K562 (cell line): Measurements from ENCODE around the gene TMC1. TPM values are rescaled to one million over a fixed set of nuclear protein-coding genes. Genes with fewer than 3 reads are reported as not detected.

ENCODE experiments used
- ATAC-seq: fragments of 200-7000 bp; cut with Tn5 transposase; 3 replicates; pipeline ENCODE4 v1.9.1; 2020; ENCODE audit warnings: moderate library complexity
- BruUV-seq: library from RNA; stranded (reverse); fragments of 400-500 nt; replicated peaks from 2 replicates; lab custom pipeline; 2021; lab: Mats Ljungman, UMichigan
- CTCF ChIA-PET: fragments of 300-600 bp; formaldehyde crosslinking; extraction: SDS; loops from one replicate; lab custom pipeline; 2021; ENCODE audit warnings: low intra/inter-chr PET ratio; lab: Yijun Ruan, JAX
- POLR2A ChIA-PET: fragments of 300-600, 350-650 bp; sonication (Branson Sonifier 250); formaldehyde crosslinking; extraction: SDS; loops from one replicate; lab custom pipeline; 2021; ENCODE audit warnings: antibody characterized with exemption, inconsistent platforms; lab: Yijun Ruan, JAX
- DNase-seq, 4 experiments: peaks; one replicate each; pipeline versions ENCODE4 v3.0.0 to v3.0.0-alpha.2; 2011 to 2018; ENCODE audit warnings: low spot score in 3 of 4, mixed read lengths in 3 of 4; ENCODE audit errors: extremely low read depth in 1 of 4
- FAIRE-seq: peaks from 2 replicates; lab custom pipeline; 2011; peaks lifted over from hg19 to GRCh38; lab: Jason Lieb, UNC
- H2AFZ ChIP-seq: 2 replicates; pipeline ENCODE4 v1.6.0; 2011; ENCODE audit warnings: low read depth, low read length, control low read depth, inconsistent platforms
- H3K27ac ChIP-seq: fragments of 200-600 bp; 3 replicates; pipeline ENCODE4 v1.8.0; 2011; ENCODE audit warnings: low read depth, mild to moderate bottlenecking, control low read depth, inconsistent platforms, low read length, moderate library complexity, mixed read lengths; ENCODE audit errors: extremely low read depth
- H3K27me3 ChIP-seq, 2 experiments: fragments of 300-600 bp in 1 of 2; 2 replicates in 1 of 2; 3 replicates in 1 of 2; pipeline versions ENCODE4 v1.6.0 to v1.8.0; 2011; ENCODE audit warnings: inconsistent platforms in 2 of 2, low read length in 2 of 2, mild to moderate bottlenecking in 1 of 2, mixed read lengths in 1 of 2, moderate library complexity in 1 of 2; ENCODE audit not compliant: control insufficient read depth in 2 of 2, insufficient read depth in 2 of 2
- H3K36me3 ChIP-seq: fragments of 300-600 bp; 3 replicates; pipeline ENCODE4 v1.8.0; 2011; ENCODE audit warnings: mild to moderate bottlenecking, low read length, inconsistent platforms; ENCODE audit not compliant: control insufficient read depth, insufficient read depth
- H3K4me1 ChIP-seq, 2 experiments: fragments of 200-600 bp in 1 of 2; replicated peaks in 1 of 2; 2 replicates in 1 of 2; 3 replicates in 1 of 2; pipeline versions ENCODE4 v1.5.1 to v1.8.0; 2011; ENCODE audit warnings: inconsistent platforms in 2 of 2, low read length in 2 of 2, mild to moderate bottlenecking in 1 of 2, mixed read lengths in 1 of 2, moderate library complexity in 1 of 2; ENCODE audit not compliant: control insufficient read depth in 2 of 2, insufficient read depth in 2 of 2
- H3K4me2 ChIP-seq: 2 replicates; pipeline ENCODE4 v1.6.1; 2011; ENCODE audit warnings: low read length, control low read depth, inconsistent platforms, mixed read lengths; ENCODE audit not compliant: insufficient read depth
- H3K4me3 ChIP-seq: fragments of 200-600 bp; sonication (generic), shearing (Covaris generic); 2 replicates; pipeline ENCODE4 v1.5.1; 2016; ENCODE audit warnings: control low read depth, inconsistent platforms
- H3K79me2 ChIP-seq: fragments of 200-600 bp; 3 replicates; pipeline ENCODE4 v1.8.0; 2011; ENCODE audit warnings: low read length, inconsistent platforms; ENCODE audit not compliant: control insufficient read depth, insufficient read depth
- H3K9ac ChIP-seq, 2 experiments: 2 replicates each; pipeline versions ENCODE4 v1.6.0 to v1.6.1; 2011; ENCODE audit warnings: low read depth in 2 of 2, low read length in 2 of 2, control low read depth in 1 of 2, inconsistent platforms in 1 of 2, mild to moderate bottlenecking in 1 of 2, mixed read lengths in 1 of 2; ENCODE audit not compliant: insufficient read depth in 1 of 2
- H3K9me1 ChIP-seq: one replicate; pipeline ENCODE4 v1.6.0; 2011; ENCODE audit warnings: inconsistent platforms, mild to moderate bottlenecking, low read length, moderate library complexity; ENCODE audit not compliant: control insufficient read depth, insufficient read depth
- H3K9me3 ChIP-seq: replicated peaks from 2 replicates; pipeline ENCODE4 v1.5.1; 2011; ENCODE audit warnings: low read depth, low read length, inconsistent platforms; ENCODE audit not compliant: control insufficient read depth, insufficient read depth
- H4K20me1 ChIP-seq: replicated peaks from 2 replicates; pipeline ENCODE4 v1.6.1; 2011; ENCODE audit warnings: low read length, inconsistent platforms, mixed read lengths; ENCODE audit not compliant: control insufficient read depth, insufficient read depth
- ATF4 ChIP-seq: fragments of 450-650 bp; formaldehyde crosslinking; IDR thresholded peaks from 2 replicates; pipeline ENCODE4 v1.4.0; 2022; ENCODE audit warnings: mild to moderate bottlenecking, moderate library complexity
- DNMT1 ChIP-seq: fragments of 450-650 bp; IDR thresholded peaks from 2 replicates; pipeline ENCODE4 v1.6.1; 2016; ENCODE audit warnings: antibody characterized with exemption, mild to moderate bottlenecking
- MTA2 ChIP-seq: fragments of 450-650 bp; IDR thresholded peaks from 2 replicates; pipeline ENCODE4 v1.6.1; 2016; ENCODE audit warnings: low read depth
- NUFIP1 ChIP-seq: fragments of 450-650 bp; IDR thresholded peaks from 2 replicates; pipeline ENCODE4 v1.6.1; 2018; ENCODE audit not compliant: partially characterized antibody
- SIN3A ChIP-seq, 2 experiments: fragments of 150-350 bp in 1 of 2; IDR thresholded peaks; 2 replicates each; pipeline ENCODE4 v1.6.1; 2011 to 2016; ENCODE audit warnings: borderline replicate concordance in 2 of 2, low read depth in 2 of 2, low read length in 2 of 2, mild to moderate bottlenecking in 2 of 2, moderate library complexity in 2 of 2; ENCODE audit not compliant: control insufficient read depth in 1 of 2
- TAF1 ChIP-seq: IDR thresholded peaks from 2 replicates; pipeline ENCODE4 v1.6.1; 2011; ENCODE audit warnings: mild to moderate bottlenecking, low read length, moderate library complexity; ENCODE audit not compliant: insufficient read depth, control insufficient read depth, severe bottlenecking; ENCODE audit errors: extremely low read depth
- WGBS: fragments of 100-300 bp; shearing (Covaris generic); methylation state at CpG from one replicate; pipeline ENCODE4 v1.1.6; 2016; ENCODE audit warnings: low coverage, mixed read lengths; ENCODE audit not compliant: insufficient coverage; ENCODE audit errors: missing lambda C conversion rate; 5-methylcytosine and 5-hydroxymethylcytosine counted together
- in situ Hi-C: fragments of 300-500 bp; cut with MboI; formaldehyde crosslinking; loops from 4 replicates; pipeline ENCODE4 v1.15.0; 2018; ENCODE audit warnings: inconsistent platforms, mixed read lengths
- intact Hi-C: fragments of 100-400 bp; cut with micrococcal nuclease; formaldehyde crosslinking; loops from 2 replicates; pipeline ENCODE4 v1.14.2; 2022
- polyA plus RNA-seq, 8 experiments: library from polyadenylated mRNA; depleted of rRNA in 4 of 8; stranded (reverse) in 5 of 8; unstranded in 3 of 8; fragments of >200 nt; fragmentation: Nextera tagmentation in 2 of 8; fragmentation: Illumina TruSeq in 1 of 8; extraction: Ambion mirVana in 2 of 8; extraction: Trizol in 1 of 8; gene quantifications; 2 replicates each; pipeline versions ENCODE4 v1.2.1 to v1.2.3, GENCODE V29; 2011 to 2014; ENCODE audit warnings: inconsistent platforms in 1 of 8, missing spikeins in 1 of 8
- total RNA-seq, 7 experiments: library from RNA; depleted of rRNA in 6 of 7; stranded (reverse); fragments of >200 nt in 6 of 7; fragmentation: Illumina TruSeq in 2 of 7; extraction: Trizol in 2 of 7; gene quantifications; 2 replicates each; pipeline versions ENCODE4 v1.2.1 to v1.2.3, GENCODE V29; 2011 to 2021; ENCODE audit warnings: low replicate concordance in 1 of 7

TMC1 gene
- total and polyA plus RNA-seq, 9 of the 15 experiments (the other 6 are each of a cell fraction or from before 2014, with no cell fraction given), result 0.10 to 0.15 TPM; not detected in 7

GRCh38 chr9:72875221-72875620 is 353.8 kb downstream of the TMC1 start (continued):
- no peak for TF ChIP-seq TAF1
- TF ChIP-seq, all 486 proteins: peak for 0

- Histone ChIP-seq H4K20me1 (no peaks in the 10 kb centered on the region), H2AFZ (no peak overlapping the region), H3K9ac (no peak overlapping the region), H3K4me2 (no peak overlapping the region), H3K9me3 (no peaks in the 10 kb centered on the region), H3K4me1 (no peaks in the 10 kb centered on the region), H3K9me1 (no peaks in the 10 kb centered on the region), H3K27ac (no peak overlapping the region), H3K79me2 (no peaks in the 10 kb centered on the region), H3K27me3 (no peaks in the 10 kb centered on the region), H3K4me3 (no peak overlapping the region), H3K36me3 (no peaks in the 10 kb centered on the region)
- DNase-seq (no peak), ATAC-seq (no peak), FAIRE-seq (no peak)
- ChIA-PET CTCF (no interaction called here), POLR2A (no interaction called here)
- intact Hi-C loops, result no loop called here
- 8% methylated on average over 2 of the region's 2 CpGs for whole genome bisulfite sequencing
- in situ Hi-C loops, result no loop called here
- no TSS peak for BruUV-seq
- no peak for TF ChIP-seq MTA2
- no peak for TF ChIP-seq NUFIP1
- no peak for TF ChIP-seq SIN3A (IDR thresholded peaks at IDR 0.05; ENCODE audit: borderline replicate concordance in 2 of 2, control insufficient read depth in 1 of 2, low read depth in 2 of 2, low read length in 2 of 2)
- TF ChIP-seq ATF4 (CRISPR knock-in tag), result no peak
- no peak for TF ChIP-seq DNMT1
These were observed 359.4 kb downstream of the TMC1 start for GRCh38 chr9:72880821-72881220.
